Measurements from ENCODE around the gene FOCAD.
A peak's percentile ranks its signal among the peaks of the same experiment; 100 is the strongest.

Gene FOCAD

DNA sequence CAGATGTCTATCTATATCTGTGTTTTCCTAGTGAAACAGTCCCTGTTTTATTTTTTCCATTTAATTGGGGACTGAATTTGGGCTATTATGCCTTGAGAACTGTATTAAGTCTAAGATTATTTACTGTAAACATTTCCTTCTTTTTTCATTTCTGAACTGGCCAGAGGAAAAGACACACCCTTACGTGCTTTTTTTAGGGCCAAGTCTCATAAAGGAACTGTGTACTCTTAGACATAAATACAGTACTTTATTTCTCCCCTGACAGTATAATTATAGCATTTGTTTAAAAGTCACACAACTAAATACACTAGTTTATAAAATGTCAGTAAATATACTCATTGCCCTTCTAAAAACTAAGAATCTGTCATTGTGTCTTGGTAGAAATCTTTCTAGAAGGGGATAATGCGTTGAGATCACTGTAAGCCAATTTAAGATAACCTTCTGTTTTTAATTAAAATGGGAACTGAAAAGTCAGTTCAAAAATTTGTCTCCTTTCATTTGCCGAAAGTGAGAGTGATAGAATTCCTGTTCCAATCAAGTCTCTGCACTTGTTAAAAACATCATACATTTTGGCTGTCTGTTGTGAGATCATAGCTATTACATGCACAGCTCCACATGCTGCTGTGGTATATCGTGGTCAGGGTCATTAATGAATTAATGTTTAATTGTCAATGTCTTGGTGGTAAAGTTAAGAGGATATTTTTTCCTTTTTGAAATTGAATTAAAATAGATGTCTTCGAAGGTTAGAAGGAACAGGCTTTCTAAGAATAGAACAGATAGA is 132.1 kb downstream of the FOCAD start:
- H3K36me3 Mint-ChIP-seq = peaks cover 3% of the 10 kb centered on the region
- peak overlapping the region; percentile 83 for H3K27ac Mint-ChIP-seq
- ATAC-seq (ENCODE audit: low read depth) (no peak), DNase-seq (ENCODE audit: low spot score in 2 of 2) (no peak)
- H3K4me3 Mint-ChIP-seq = peak overlapping the region; percentile 3
- peaks cover 7% of the 10 kb centered on the region for H3K4me1 Mint-ChIP-seq
- peaks cover 1% of the 10 kb centered on the region for H3K9me3 Mint-ChIP-seq
- H3K27me3 Mint-ChIP-seq = no peaks in the 10 kb centered on the region

DNA sequence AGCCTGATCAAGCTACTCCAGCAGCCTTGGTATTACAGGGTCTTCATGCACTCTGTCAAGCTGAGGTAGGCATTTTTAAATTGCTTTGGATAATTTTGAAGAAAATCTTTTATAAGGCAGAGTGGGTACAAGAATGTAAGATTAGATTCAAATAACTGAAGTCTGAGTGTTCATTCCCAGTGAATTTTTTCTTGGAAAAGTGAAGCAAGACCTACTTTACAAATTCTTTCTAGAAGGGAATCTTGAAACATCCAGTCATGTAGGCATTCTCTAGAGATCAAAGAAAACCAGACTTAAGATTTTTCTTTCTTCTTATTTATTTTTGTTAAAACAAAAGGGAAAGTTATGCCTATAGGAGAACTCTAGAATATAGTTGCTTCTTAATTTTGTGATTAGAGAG is 139.0 kb downstream of the FOCAD start:
- Mint-ChIP-seq H3K4me3 (no peak overlapping the region), H3K36me3 (peaks cover 17% of the 10 kb centered on the region), H3K27ac (no peak overlapping the region), H3K4me1 (no peaks in the 10 kb centered on the region), H3K9me3 (no peaks in the 10 kb centered on the region), H3K27me3 (no peaks in the 10 kb centered on the region)
- ATAC-seq (ENCODE audit: low read depth) (no peak), DNase-seq (ENCODE audit: low spot score in 2 of 2) (no peak)

DNA sequence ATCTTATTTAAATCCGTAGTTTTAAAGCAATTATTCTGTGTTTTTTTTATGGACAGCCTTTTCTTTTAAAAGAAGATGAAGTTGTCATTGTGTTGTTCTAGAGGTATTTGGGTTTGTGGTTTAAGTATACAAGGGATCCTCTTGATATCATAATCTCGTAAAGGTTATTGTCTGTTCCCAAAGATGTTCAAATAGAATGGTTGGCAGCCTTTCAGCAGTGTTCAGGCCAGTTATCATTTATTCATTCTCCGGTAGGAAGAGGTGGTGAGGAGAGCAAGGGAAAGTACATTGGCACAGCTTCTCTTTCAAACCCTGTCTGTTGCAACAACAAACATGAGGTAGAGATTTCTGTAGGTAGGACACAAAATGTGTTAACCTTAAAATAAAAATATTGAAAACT is 147.0 kb downstream of the FOCAD start:
- Mint-ChIP-seq H3K27ac (no peak overlapping the region), H3K27me3 (no peaks in the 10 kb centered on the region), H3K4me1 (no peaks in the 10 kb centered on the region), H3K9me3 (no peaks in the 10 kb centered on the region), H3K4me3 (no peak overlapping the region), H3K36me3 (peaks cover 21% of the 10 kb centered on the region)
- ATAC-seq (ENCODE audit: low read depth) (no peak), DNase-seq (ENCODE audit: low spot score in 2 of 2) (no peak)

DNA sequence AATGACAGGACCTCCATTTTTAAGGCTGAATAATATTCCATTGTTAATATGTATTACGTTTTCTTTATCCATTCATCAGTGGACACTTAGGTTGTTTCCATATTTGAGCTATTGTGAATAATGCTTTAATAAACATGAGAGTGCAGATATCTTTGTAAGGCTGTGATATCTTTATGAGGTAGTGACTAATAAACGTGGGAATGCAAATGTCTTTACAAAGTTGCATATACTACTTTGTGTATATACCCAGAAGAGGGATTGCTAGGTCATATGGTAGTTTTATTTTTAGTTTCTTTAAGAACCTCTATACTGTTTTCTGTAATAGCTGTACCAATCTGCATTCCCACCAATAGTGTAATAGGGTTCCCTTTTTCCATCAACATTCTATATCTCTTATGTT is 148.7 kb downstream of the FOCAD start:
- H3K4me1 Mint-ChIP-seq = no peaks in the 10 kb centered on the region
- DNase-seq (ENCODE audit: low spot score in 2 of 2) = no peak
- H3K27ac Mint-ChIP-seq = no peak overlapping the region
- peaks cover 10% of the 10 kb centered on the region for H3K36me3 Mint-ChIP-seq
- ATAC-seq (ENCODE audit: low read depth) = no peak
- no peaks in the 10 kb centered on the region for H3K9me3 Mint-ChIP-seq
- H3K27me3 Mint-ChIP-seq = no peaks in the 10 kb centered on the region
- no peak overlapping the region for H3K4me3 Mint-ChIP-seq

DNA sequence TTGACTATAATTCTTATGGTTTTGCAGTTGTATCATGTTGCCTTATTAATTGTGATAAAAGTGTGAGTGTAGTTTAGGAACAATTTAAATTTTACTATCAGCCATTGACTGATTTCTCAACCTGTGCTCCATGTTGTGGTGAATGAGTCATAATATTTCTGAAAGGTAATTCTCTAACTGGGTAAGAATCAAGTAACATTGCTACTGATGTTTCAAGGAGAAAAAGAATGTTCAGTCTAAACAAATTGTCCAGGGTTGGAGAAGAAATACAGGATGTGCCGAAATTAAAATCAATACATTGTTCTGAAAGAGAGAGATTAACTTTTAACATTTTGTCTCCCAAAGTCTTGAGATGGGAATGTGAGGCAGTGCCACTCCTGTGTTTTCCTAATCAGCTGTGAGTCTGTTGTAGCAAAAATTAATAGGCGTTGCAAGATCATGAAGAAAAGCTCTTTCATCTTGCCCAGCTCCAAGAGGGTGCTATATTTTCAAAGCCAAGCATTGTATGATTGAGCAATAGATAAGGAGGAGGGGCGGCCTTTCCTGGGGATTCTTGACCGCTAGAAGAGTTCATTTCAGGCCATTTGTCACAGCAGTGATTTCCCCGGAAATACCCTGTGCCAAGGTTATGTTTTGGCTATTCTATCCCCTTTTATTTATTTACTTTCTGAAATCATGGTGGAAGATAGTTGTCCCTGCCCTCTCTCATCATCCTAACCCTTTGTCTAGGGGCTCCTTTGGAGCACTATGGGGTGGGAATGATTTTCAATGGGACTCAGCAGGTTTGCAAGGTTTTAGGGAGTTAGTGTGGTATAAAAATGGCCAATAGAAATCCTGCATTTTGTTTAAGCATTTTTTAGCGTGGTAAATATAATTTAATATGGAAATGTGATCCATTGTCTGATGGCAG is 151.6 kb downstream of the FOCAD start:
- no peak for ATAC-seq (ENCODE audit: low read depth)
- Mint-ChIP-seq H3K9me3 (no peaks in the 10 kb centered on the region), H3K27me3 (no peaks in the 10 kb centered on the region), H3K4me1 (no peaks in the 10 kb centered on the region), H3K4me3 (no peak overlapping the region), H3K27ac (no peak overlapping the region), H3K36me3 (peaks cover 10% of the 10 kb centered on the region)
- no peak for DNase-seq (ENCODE audit: low spot score in 2 of 2)

DNA sequence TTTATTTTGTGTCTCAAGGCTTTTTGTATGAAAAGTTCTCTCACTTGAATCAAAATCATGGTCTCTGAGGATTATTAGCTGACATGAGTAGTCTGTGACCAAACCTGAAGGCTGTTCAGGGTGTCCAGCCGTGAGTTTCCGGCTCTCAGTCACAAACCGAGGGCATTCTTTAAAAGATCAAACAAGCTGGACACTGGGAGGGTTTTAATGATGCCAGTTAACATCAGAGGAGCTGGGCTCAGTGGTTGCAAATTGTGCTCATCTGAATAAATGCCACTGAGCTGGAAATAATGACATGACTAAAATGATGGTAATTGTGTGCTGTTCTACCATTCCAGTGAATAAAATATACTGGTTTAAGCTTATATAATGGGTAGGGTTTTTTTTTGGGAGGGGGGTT is 153.1 kb downstream of the FOCAD start:
- DNase-seq (ENCODE audit: low spot score in 2 of 2) (no peak), ATAC-seq (ENCODE audit: low read depth) (no peak)
- Mint-ChIP-seq H3K4me1 (no peaks in the 10 kb centered on the region), H3K36me3 (peaks cover 18% of the 10 kb centered on the region), H3K9me3 (peaks cover 6% of the 10 kb centered on the region), H3K4me3 (no peak overlapping the region), H3K27me3 (no peaks in the 10 kb centered on the region), H3K27ac (no peak overlapping the region)

DNA sequence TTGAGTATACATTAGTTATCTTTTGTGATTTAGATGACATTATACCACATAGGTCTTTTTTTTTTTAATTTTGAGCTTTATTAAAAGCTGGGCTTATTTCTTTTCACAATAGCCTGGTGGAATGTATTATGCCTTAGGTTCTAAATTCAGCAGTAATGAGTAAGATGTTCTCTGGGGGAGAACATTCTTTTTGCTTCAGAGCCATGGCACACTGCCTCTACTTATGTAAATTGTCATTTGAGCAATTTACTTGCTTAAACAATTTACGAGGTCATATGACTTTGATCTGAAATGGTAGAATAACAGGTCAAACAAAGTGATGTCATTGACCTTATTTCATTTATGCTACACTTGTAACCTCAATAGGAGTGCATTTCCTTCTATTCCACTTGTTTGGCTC is 154.2 kb downstream of the FOCAD start:
- H3K4me1 Mint-ChIP-seq = no peaks in the 10 kb centered on the region
- peaks cover 22% of the 10 kb centered on the region for H3K36me3 Mint-ChIP-seq
- ATAC-seq (ENCODE audit: low read depth) (no peak), DNase-seq (ENCODE audit: low spot score in 2 of 2) (no peak)
- no peak overlapping the region for H3K4me3 Mint-ChIP-seq
- no peaks in the 10 kb centered on the region for H3K27me3 Mint-ChIP-seq
- peaks cover 9% of the 10 kb centered on the region for H3K9me3 Mint-ChIP-seq
- H3K27ac Mint-ChIP-seq = no peak overlapping the region

DNA sequence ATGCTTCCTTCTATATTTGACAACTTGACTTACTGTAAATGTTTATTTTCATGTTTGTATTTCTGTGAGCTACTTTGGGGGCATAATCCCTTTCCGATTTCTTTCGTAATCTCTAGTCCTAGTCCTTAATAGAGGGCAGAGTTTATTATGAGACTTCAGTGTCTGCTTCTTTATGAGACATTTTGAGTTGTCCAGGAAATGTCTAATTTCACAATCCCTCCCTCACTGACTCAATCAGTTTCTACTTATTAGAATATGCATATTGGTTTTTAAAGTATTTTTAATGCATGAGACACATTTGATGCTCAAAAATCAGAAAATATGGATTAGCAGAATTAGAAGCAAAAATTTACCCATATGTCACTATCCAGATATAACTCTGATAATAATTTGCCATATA is 160.9 kb downstream of the FOCAD start:
- ATAC-seq (ENCODE audit: low read depth) (no peak), DNase-seq (ENCODE audit: low spot score in 2 of 2) (no peak)
- Mint-ChIP-seq H3K4me1 (peaks cover 9% of the 10 kb centered on the region), H3K27me3 (no peaks in the 10 kb centered on the region), H3K36me3 (peaks cover 20% of the 10 kb centered on the region), H3K9me3 (peaks cover 9% of the 10 kb centered on the region), H3K27ac (no peak overlapping the region), H3K4me3 (no peak overlapping the region)

DNA sequence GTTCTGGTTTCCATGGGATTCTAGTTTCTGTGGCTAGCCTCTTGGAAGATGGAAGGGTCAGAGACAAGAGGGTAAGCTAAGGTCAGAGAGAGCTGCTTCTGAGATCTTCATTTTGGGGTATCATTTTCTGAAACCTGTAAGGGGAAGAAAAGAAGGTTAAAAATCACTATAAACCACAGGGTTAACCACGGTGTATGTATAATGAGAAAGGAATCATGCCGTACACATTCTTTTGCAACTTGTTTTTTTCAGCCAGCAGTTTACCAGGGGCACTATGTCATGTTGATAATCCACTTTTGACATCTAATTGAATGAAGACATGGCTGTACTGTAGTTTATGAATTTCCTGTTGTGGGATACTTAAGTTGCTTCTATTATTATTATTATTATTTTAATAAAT is 164.4 kb downstream of the FOCAD start:
- H3K9me3 Mint-ChIP-seq = no peaks in the 10 kb centered on the region
- no peaks in the 10 kb centered on the region for H3K27me3 Mint-ChIP-seq
- H3K4me3 Mint-ChIP-seq = no peak overlapping the region
- no peak overlapping the region for H3K27ac Mint-ChIP-seq
- H3K4me1 Mint-ChIP-seq = peaks cover 9% of the 10 kb centered on the region
- H3K36me3 Mint-ChIP-seq = peaks cover 4% of the 10 kb centered on the region
- no peak for ATAC-seq (ENCODE audit: low read depth)
- no peak for DNase-seq (ENCODE audit: low spot score in 2 of 2)

DNA sequence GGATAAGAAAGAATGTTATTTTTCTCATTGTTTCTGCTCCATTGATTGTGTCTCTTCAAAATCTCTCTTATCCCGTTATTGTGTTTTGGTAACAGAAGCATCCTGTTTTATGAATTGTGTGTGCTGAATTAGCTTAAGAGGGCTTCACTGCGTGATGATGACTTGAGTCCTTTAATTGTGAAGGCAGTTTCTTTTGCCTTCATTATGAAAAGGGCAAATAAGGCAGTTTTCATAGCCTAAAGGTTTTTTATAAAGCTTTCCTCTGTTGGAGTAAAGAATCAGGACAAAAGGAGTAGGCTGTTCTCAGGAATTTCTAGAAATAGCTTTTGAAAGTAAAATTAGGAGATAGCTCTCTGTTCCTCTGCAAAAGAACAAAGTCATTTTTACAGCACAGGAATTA is 169.8 kb downstream of the FOCAD start:
- Mint-ChIP-seq H3K27me3 (no peaks in the 10 kb centered on the region), H3K9me3 (peaks cover 7% of the 10 kb centered on the region), H3K36me3 (peaks cover 17% of the 10 kb centered on the region), H3K4me3 (no peak overlapping the region), H3K4me1 (peaks cover 2% of the 10 kb centered on the region), H3K27ac (no peak overlapping the region)
- no peak for DNase-seq (ENCODE audit: low spot score in 2 of 2)
- ATAC-seq (ENCODE audit: low read depth) = no peak

DNA sequence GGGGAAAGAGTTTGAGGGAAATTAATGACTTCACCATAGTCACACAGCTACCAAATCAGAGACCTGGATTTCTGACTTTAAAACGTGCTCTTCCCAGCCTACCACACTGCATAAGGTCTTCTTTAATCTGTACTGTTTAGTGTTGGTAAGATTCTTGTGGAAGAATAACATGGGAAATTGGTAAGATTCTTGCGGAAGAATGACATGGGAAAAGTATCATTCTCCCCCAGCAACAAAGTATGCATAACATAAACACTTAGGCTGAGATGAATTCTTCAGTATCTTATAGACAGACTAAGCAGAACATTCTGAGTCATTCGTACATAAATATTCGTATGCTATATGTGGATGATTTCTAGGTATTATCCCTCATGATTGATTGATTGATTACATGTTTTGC is 170.4 kb downstream of the FOCAD start:
- H3K27me3 Mint-ChIP-seq = no peaks in the 10 kb centered on the region
- H3K9me3 Mint-ChIP-seq = peaks cover 7% of the 10 kb centered on the region
- no peak overlapping the region for H3K4me3 Mint-ChIP-seq
- DNase-seq (ENCODE audit: low spot score in 2 of 2) (no peak), ATAC-seq (ENCODE audit: low read depth) (no peak)
- H3K36me3 Mint-ChIP-seq = peaks cover 17% of the 10 kb centered on the region
- no peak overlapping the region for H3K27ac Mint-ChIP-seq
- no peaks in the 10 kb centered on the region for H3K4me1 Mint-ChIP-seq

DNA sequence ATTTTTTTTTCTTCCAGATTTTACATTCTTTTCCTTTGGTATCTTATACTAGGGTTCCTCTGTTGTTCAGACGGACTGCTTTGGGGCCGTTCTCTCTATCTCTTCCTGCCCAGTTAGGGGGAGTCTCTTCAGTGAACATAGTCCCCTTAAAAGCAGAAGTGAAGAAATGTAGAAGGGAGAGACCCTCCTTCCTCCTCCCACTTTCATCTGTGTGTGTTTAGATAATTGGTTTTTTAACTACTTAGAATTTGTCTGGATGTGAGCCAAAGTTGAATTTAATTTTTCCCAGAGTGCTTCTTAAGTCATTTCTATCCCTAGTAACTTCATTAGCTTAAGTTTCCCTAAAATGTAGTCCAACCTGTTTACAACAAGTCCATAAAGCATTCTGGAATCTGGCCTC is 179.9 kb downstream of the FOCAD start:
- Mint-ChIP-seq H3K4me3 (no peak overlapping the region), H3K36me3 (peaks cover 9% of the 10 kb centered on the region), H3K9me3 (no peaks in the 10 kb centered on the region), H3K27ac (no peak overlapping the region), H3K4me1 (no peaks in the 10 kb centered on the region), H3K27me3 (no peaks in the 10 kb centered on the region)
- DNase-seq (ENCODE audit: low spot score in 2 of 2) (no peak), ATAC-seq (ENCODE audit: low read depth) (no peak)

DNA sequence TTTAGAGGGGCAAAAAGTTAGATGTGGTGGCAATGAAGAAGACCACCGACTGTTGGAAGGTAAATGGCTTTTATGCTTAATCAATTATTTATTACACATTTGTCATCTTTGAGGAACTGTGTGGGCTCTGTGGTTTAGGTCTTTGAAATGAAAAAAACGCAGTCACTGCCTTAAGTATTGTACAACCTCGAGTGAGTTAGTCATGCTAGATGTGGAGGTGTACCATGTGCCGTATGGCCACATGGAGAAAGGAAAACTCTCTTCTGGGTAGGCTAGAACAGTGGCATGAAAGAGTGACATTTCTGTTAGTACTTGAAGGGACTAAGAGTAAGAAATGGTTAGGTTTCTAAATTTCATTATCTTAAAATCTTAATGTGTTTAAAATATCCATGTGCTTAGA is 181.3 kb downstream of the FOCAD start:
- Mint-ChIP-seq H3K9me3 (no peaks in the 10 kb centered on the region), H3K27ac (no peak overlapping the region), H3K27me3 (no peaks in the 10 kb centered on the region), H3K36me3 (peaks cover 9% of the 10 kb centered on the region), H3K4me1 (no peaks in the 10 kb centered on the region), H3K4me3 (no peak overlapping the region)
- ATAC-seq (ENCODE audit: low read depth) = no peak
- no peak for DNase-seq (ENCODE audit: low spot score in 2 of 2)

DNA sequence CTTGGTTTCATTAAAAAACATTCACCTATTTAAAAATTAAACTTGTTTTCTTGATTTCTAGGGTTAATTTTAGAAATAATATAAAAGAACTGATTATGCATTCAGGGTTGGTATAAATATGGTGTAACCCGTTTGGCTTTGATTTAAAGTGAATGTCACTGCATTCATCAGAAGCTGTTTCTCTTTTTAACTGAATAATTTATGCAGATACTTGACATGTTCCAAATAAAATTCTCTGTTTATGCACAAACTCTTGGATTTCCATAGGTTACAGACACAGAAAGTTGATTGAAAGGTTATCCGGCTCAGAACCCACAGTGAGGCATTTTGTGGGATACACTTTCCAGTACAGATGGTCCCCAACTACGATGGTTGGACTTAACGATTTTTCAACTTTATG is 186.1 kb downstream of the FOCAD start:
- Mint-ChIP-seq H3K27ac (no peak overlapping the region), H3K36me3 (peaks cover 4% of the 10 kb centered on the region), H3K9me3 (no peaks in the 10 kb centered on the region), H3K4me1 (peaks cover 7% of the 10 kb centered on the region), H3K27me3 (no peaks in the 10 kb centered on the region), H3K4me3 (no peak overlapping the region)
- DNase-seq (ENCODE audit: low spot score in 2 of 2) (no peak), ATAC-seq (ENCODE audit: low read depth) (no peak)

Data from memory B cell (primary cell).